ENCODE measurements around the gene SRRM3.

- TF ChIP-seq CTCF (conservative IDR thresholded peaks at IDR 0.05) (no peak), EZH2 (IDR thresholded peaks at IDR 0.05; ENCODE audit: low read depth) (no peak)
Measured at GRCh38 chr7:76196786-76197185, 4.9 kb upstream of the SRRM3 start.

Measured in PC-9 (cell line).